IPS-15b (cell line): ENCODE data around the gene OSBPL10.
"Not testable (repeated sequence)": the region's sequence is repeated elsewhere in the genome, so short reads cannot be mapped to it uniquely, and the experiment has no call there.

Source experiments
- H3K27me3 ChIP-seq: one replicate; pipeline ENCODE4 v1.6.1; 2013; ENCODE audit warnings: low read length; ENCODE audit not compliant: control insufficient read depth, insufficient read depth
- H3K36me3 ChIP-seq: one replicate; pipeline ENCODE4 v1.6.1; 2013; ENCODE audit warnings: low read length; ENCODE audit not compliant: control insufficient read depth, insufficient read depth
- H3K4me1 ChIP-seq: one replicate; pipeline ENCODE4 v1.6.1; 2013; ENCODE audit warnings: mild to moderate bottlenecking, low read length; ENCODE audit not compliant: control insufficient read depth, insufficient read depth
- H3K4me3 ChIP-seq: one replicate; pipeline ENCODE4 v1.5.1; 2013; ENCODE audit warnings: low read depth, low read length
- H3K9ac ChIP-seq: one replicate; pipeline ENCODE4 v1.6.1; 2013; ENCODE audit warnings: low read depth, mild to moderate bottlenecking, low read length
- H3K9me3 ChIP-seq: one replicate; pipeline ENCODE4 v1.6.1; 2013; ENCODE audit warnings: mild to moderate bottlenecking, low read length; ENCODE audit not compliant: control insufficient read depth, insufficient read depth

OSBPL10 gene

DNA sequence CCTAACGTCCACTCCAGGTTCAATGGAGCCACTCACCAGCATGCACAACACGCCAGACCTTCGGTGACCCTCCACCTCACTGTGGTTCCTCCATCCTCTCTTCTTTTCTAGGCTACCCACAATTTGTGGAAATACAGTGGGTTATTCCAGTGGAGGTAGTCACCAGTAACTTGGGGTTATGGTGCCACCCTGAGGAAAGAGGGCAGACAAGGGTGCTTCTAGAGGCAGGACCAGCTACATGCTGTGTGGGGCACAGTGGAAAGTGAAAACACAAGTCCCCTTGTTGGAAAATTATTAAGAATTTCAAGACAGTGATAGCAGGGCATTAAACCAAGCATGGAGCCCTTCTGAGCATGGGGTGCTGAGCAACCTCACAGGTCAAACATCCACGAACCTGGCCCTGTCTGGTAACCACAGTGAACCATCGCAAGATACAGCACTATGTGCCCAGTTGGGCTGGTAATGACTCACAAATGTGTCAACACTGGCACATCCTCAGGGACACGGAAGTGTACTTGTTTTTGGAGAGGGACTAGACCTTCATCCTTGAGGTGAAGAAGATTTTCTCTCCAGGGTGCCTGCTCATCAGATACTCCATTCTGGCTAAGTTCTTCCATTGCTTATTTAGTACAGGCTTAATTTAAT, 281.6 kb downstream of the OSBPL10 start:
- peaks cover 3% of the 10 kb centered on the region for H3K36me3 ChIP-seq
- H3K4me3 ChIP-seq = no peak overlapping the region
- H3K9ac ChIP-seq = no peak overlapping the region
- no peaks in the 10 kb centered on the region for H3K9me3 ChIP-seq
- no peaks in the 10 kb centered on the region for H3K27me3 ChIP-seq
- H3K4me1 ChIP-seq = peaks cover 9% of the 10 kb centered on the region

DNA sequence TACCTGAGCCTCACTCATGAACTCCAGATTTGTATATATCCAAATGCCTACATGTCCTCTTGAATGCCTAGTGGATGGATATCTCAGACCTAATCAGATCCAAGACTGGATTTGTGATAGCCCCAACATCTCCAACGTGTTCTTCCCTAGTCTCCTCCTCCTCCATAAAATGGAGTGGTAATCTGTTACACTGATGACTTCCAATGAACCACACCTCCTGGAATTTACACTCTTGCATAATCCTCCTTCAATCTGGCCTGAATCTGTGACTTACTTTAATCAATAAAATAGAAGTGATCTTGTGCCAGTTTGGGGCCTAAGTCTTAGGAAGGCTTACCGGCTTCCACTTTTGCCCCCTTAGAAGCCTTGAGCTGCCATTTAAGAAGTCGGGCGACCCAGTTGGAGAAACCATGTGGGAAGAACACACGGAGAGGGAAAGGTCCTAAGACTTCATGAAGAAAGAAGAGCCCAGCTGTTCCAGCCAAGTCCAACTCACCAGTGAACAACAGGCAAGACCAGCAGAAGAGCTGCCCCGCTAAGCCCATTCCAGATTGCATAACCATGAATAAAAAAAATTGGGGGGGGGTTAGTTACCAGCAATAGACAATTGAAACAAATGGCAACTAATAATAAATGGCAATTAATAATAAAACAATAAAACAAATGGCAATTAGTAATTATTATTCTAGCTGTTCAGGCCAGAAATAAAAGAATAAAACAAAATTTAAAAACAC, 284.1 kb downstream of the OSBPL10 start:
- Histone ChIP-seq H3K27me3 (no peaks in the 10 kb centered on the region), H3K4me3 (no peak overlapping the region), H3K36me3 (peaks cover 6% of the 10 kb centered on the region), H3K4me1 (peaks cover 9% of the 10 kb centered on the region), H3K9me3 (no peaks in the 10 kb centered on the region), H3K9ac (no peak overlapping the region)

DNA sequence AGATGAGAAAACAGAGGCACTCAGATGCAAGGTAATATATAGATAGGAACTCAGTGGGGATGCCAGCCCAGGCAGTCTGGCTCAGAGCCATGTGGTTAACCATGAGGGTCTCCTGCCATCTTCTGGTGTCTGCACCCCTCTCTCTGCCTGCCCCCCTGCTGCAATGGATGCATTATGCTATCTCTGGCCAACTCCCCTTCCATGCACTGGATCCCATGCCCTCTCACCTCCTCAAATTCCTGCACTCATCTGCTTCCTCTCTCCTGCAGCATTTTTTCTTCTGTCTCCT, 285.1 kb downstream of the OSBPL10 start:
- Histone ChIP-seq H3K27me3 (no peaks in the 10 kb centered on the region), H3K4me1 (peaks cover 9% of the 10 kb centered on the region), H3K9me3 (no peaks in the 10 kb centered on the region), H3K4me3 (no peak overlapping the region), H3K9ac (no peak overlapping the region), H3K36me3 (peaks cover 6% of the 10 kb centered on the region)

DNA sequence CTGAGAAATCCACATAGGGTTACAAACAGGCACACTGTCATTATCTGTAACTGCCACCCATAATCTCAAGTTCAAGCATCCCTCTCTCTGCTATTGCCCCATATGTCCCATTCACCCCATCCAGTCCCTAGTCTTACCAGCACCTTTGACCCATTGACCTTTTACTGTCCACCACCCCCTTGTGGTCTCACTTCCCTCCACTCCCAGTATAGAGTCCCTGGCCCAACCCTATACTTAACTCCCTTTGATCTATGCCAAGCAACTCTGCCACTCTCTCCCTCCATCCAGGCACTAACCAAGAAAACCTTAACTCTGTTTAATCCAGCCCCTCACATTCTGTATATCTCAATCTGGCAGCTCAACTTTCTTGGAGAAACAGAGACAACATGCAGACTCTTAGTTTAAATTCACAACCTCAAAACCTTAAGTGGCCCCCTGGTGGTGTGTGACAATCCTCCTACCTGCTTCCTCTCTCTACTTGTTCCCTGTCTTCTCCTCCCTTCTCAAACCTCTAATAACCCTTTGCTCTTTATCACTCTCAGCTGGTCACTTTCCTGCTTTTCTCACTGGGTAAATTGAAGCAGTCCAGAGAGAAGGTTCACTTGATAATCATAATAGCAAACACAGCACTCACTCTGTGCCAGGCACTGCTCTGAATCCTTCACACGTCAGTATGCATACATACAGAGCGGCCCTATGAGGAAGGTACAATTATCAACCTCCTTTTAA, 285.6 kb downstream of the OSBPL10 start:
- no peaks in the 10 kb centered on the region for H3K27me3 ChIP-seq

DNA sequence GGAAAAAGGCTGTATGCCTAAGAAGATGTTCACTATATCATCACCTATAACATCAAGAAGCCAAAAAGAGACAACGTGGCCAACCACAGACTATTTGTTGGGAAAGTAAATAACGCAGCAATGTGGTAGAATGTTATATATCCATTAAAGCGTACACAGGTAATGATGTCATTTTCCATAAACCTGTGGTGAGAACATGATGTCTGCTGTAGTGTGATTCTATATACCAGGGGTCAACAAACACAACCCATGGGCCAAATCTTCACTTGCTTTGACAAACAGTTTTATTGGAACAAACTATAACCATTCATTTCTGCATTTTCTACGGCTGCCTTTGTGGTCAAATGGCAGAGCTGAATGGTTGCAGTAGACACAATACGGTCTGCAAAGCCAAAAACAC, 287.7 kb downstream of the OSBPL10 start:
- Histone ChIP-seq H3K36me3 (peaks cover 3% of the 10 kb centered on the region), H3K27me3 (no peaks in the 10 kb centered on the region), H3K4me3 (no peak overlapping the region), H3K9ac (no peak overlapping the region), H3K4me1 (peaks cover 9% of the 10 kb centered on the region), H3K9me3 (no peaks in the 10 kb centered on the region)

More for the DNA sequence above, 285.6 kb downstream of the OSBPL10 start:
- Histone ChIP-seq H3K4me3 (no peak overlapping the region), H3K36me3 (peaks cover 6% of the 10 kb centered on the region), H3K9me3 (no peaks in the 10 kb centered on the region), H3K9ac (no peak overlapping the region), H3K4me1 (peaks cover 9% of the 10 kb centered on the region)

DNA sequence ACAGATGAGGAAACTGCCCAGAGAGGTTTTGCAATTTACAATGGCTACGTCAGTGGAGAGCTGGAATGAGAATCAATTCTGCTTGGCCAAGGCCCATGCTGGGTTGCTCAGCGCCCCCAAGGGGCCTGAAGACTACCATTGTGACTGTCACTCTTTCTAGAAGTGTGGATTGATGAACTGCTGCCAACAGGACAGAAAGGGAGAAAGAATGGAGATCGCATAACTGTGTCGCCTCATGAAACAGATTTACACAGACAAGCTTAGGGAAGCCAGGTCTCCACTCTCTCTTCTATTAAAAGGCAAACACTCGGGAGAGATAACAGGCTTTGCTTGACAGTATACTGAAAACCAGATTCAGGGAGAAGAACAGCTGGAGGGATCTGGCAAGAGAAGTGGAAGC, 288.3 kb downstream of the OSBPL10 start:
- H3K9ac ChIP-seq = no peak overlapping the region
- H3K27me3 ChIP-seq = no peaks in the 10 kb centered on the region
- H3K4me3 ChIP-seq = no peak overlapping the region
- peaks cover 9% of the 10 kb centered on the region for H3K4me1 ChIP-seq
- H3K36me3 ChIP-seq = peaks cover 3% of the 10 kb centered on the region
- H3K9me3 ChIP-seq = no peaks in the 10 kb centered on the region

DNA sequence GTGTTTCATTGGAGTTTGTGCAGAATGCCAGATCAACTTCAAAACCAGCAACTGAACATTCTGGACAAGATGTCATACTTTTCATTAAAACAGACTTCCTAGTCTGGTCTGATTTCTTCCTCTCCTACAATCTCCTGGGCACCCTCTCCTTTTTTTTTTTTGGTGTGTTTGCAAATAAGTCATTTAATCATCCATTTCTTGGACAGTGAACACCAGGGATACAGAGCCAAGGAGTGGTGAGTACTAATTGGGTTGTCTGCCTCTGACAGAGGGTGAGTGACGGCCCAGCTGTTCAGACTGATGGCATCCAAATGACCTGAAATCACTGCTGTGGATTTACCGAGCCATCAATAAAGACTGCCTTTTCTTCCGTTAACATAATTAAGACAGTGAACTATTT, 290.3 kb downstream of the OSBPL10 start:
- no peak overlapping the region for H3K4me3 ChIP-seq
- H3K36me3 ChIP-seq = peaks cover 3% of the 10 kb centered on the region
- H3K27me3 ChIP-seq = no peaks in the 10 kb centered on the region
- no peaks in the 10 kb centered on the region for H3K9me3 ChIP-seq
- H3K4me1 ChIP-seq = peaks cover 9% of the 10 kb centered on the region
- H3K9ac ChIP-seq = no peak overlapping the region

DNA sequence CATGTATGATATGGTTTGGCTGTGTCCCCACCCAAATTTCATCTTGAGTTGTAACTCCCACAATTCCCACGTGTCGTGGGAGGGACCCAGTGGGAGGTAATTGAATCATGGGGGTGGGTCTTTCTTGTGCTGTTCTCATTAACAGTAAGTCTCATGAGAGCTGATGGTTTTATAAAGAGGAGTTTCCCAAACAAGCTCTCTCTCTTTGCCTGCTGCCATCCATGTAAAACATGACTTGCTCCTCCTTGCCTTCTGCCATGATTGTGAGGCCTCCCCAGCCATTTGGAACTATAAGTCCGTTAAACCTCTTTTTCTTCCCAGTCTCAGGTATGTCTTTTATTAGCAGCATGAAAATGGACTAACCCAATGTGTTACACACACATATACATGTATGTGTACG, 291.5 kb downstream of the OSBPL10 start:
- H3K27me3 ChIP-seq, H3K9me3 ChIP-seq, H3K9ac ChIP-seq, H3K4me3 ChIP-seq, H3K4me1 ChIP-seq, H3K36me3 ChIP-seq: not testable (repeated sequence)

DNA sequence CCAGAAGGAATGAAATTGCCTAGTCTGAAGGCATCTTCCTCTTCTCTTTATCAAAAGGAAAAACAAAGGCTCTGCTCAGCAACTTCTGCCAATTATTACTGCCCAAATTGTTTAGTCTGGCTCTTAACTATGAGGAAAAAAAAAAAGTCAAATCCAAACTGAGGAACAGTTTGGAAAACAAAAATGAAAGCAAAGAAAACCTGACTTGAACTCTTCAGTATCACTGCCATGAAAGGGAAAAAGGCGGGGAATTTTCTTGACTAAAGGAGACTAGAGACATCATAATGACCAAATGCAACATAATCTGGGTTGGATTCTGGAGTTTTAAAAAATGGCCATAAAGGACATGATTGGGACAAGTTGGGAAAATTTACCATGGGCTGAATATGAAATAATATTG, 292.1 kb downstream of the OSBPL10 start:
- Histone ChIP-seq H3K27me3 (no peaks in the 10 kb centered on the region), H3K4me3 (no peak overlapping the region), H3K4me1 (peaks cover 4% of the 10 kb centered on the region), H3K9me3 (no peaks in the 10 kb centered on the region), H3K9ac (no peak overlapping the region), H3K36me3 (peaks cover 3% of the 10 kb centered on the region)

DNA sequence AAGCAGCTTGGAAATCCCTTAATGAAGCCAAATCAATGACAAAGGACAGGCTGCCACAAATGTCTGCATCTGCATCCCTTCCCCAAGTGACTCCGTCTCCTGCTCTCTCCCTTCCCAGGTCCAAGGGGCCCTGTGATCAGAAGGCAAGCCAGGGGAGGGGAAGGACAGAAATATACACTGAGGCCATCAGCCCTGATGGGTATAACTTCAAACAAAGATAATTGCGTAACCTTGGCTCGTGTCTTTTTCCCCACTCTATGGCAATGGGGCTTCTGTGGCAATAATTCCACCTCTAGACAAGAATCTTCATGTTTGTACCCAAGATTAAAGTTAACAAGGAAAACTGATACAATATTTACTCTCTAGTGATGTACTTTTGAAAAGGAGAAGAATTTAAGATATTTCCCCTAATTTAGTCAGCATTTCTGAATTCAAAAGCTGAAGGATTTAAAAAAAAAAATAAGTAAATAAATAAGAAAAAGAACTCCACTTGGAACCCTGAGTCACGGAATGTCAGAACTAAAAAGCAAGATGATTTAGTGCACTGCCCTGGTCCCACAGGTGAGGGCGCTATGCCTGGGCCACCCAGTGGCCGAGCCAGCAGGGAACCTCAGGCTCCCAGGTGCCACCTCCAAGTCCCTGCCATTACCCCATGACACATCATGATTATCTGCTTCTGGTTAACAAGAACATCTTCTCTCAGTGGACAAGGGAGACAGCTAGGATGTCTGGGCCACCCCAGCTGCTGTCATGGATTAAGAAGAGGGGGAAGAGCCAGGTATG, 293.9 kb downstream of the OSBPL10 start:
- no peak overlapping the region for H3K4me3 ChIP-seq
- H3K4me1 ChIP-seq = peaks cover 4% of the 10 kb centered on the region
- H3K27me3 ChIP-seq = no peaks in the 10 kb centered on the region
- H3K9ac ChIP-seq = no peak overlapping the region
- no peaks in the 10 kb centered on the region for H3K9me3 ChIP-seq
- H3K36me3 ChIP-seq = peaks cover 4% of the 10 kb centered on the region

DNA sequence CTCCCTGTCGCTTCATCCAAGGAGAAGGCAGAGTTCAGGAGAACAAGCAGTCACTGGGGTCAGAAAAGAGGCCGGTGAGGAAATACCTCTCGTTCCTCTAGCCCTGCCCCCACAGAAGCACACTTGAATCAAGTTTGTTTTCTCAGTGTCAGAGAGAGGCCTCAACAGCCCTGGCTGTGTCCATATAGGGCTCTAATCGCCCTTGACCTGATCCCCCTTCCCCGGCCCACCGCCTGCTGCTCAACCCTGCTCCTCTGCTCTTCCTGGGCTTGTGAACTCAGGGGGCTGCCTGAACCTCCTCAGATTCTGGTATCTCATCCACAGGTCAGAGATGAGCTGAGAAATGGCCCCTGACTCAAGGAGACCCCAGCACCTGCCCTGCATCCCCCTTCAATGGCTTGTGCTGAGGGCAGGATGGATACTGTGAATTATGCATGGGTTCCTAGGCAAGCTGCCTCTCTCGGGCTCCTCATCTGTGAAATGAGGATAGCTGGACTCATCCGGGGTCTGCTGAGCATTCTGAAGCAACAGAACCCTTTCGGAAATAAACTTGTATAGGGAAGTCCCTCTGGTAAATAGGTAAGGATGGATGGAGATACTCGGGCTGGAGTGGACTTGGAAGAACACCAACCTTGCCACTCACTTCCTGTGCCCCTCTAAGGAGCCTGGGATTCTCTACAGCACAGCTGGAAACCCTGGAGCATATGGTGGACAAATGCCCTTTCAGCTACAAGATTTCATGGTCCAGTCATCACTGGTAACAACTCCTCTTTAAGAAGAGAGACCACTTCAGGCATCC, 300.8 kb downstream of the OSBPL10 start:
- H3K9me3 ChIP-seq = no peaks in the 10 kb centered on the region
- H3K36me3 ChIP-seq = peaks cover 4% of the 10 kb centered on the region
- no peak overlapping the region for H3K4me3 ChIP-seq
- H3K27me3 ChIP-seq = no peaks in the 10 kb centered on the region
- peaks cover 14% of the 10 kb centered on the region for H3K4me1 ChIP-seq
- H3K9ac ChIP-seq = no peak overlapping the region
